ENCODE results near the gene PTPRD. TPM values are rescaled to one million over a fixed set of nuclear protein-coding genes. Genes with fewer than 3 reads are reported as not detected.

PTPRD gene
- total and polyA plus RNA-seq, 2 of the 4 experiments (the other 2 are of a cell fraction) = 0.07 to 0.18 TPM

- Histone ChIP-seq H3K4me3 (ENCODE audit: insufficient read depth, low read depth, low read length) (no peak overlapping the region), H3K27me3 (ENCODE audit: control insufficient read depth, insufficient read depth, low read length) (no peaks in the 10 kb centered on the region), H3K14ac (replicated peaks; ENCODE audit: low read depth, low read length) (no peak overlapping the region), H2BK20ac (ENCODE audit: low read depth, low read length) (no peak overlapping the region), H3K27ac (ENCODE audit: insufficient read depth, low read length) (no peak overlapping the region), H3K4me1 (ENCODE audit: control insufficient read depth, insufficient read depth, low read length) (no peaks in the 10 kb centered on the region), H2AFZ (replicated peaks; ENCODE audit: low read length, poor library complexity) (no peak overlapping the region), H4K8ac (ENCODE audit: low read depth in 2 of 2, low read length in 2 of 2) (no peak overlapping the region), H4K20me1 (ENCODE audit: insufficient read depth, low read length) (no peaks in the 10 kb centered on the region), H3K56ac (ENCODE audit: extremely low read depth, insufficient read depth, low read length) (no peak overlapping the region), H2BK120ac (ENCODE audit: low read depth, low read length) (no peak overlapping the region), H3K23ac (ENCODE audit: low read depth, low read length) (no peak overlapping the region), H4K5ac (ENCODE audit: low read depth, low read length) (no peak overlapping the region), H3K9ac (ENCODE audit: low read depth, low read length) (no peak overlapping the region), H2AK9ac (replicated peaks; ENCODE audit: low read depth, low read length, poor library complexity) (no peak overlapping the region), H3K36me3 (ENCODE audit: control insufficient read depth, insufficient read depth, low read length) (no peaks in the 10 kb centered on the region), H3K4ac (ENCODE audit: low read depth, low read length) (no peak overlapping the region), H3K18ac (ENCODE audit: low read depth, low read length) (no peak overlapping the region), H2BK15ac (ENCODE audit: low read depth, low read length) (no peak overlapping the region), H3K9me1 (ENCODE audit: insufficient read depth, low read length) (no peaks in the 10 kb centered on the region), H2BK5ac (ENCODE audit: low read depth, low read length, poor library complexity, severe bottlenecking) (no peak overlapping the region), H3K4me2 (ENCODE audit: low read depth, low read length) (no peak overlapping the region), H3K79me1 (ENCODE audit: low read depth in 1 of 2, low read length in 2 of 2) (no peaks in the 10 kb centered on the region), H2AK5ac (ENCODE audit: low read depth, low read length) (no peak overlapping the region), H4K91ac (ENCODE audit: insufficient read depth, low read depth, low read length) (no peak overlapping the region), H3K9me3 (ENCODE audit: control insufficient read depth, insufficient read depth, low read length) (no peaks in the 10 kb centered on the region)
- POLR2A ChIA-PET (ENCODE audit: unreplicated experiment) = no interaction called here
- CTCF ChIA-PET = no interaction called here
- TF ChIP-seq MAFK (IDR thresholded peaks at IDR 0.05; ENCODE audit: low read depth, low read length) (peak; percentile 96), RFX5 (IDR thresholded peaks at IDR 0.05; ENCODE audit: low read depth, low read length) (no peak)
- in situ Hi-C loops (cut with MboI; ENCODE audit: low sequenced_read_pairs) (no loop called here), dilution Hi-C loops (cut with HindIII; ENCODE audit: low sequenced_read_pairs, unreplicated experiment) (no loop called here), intact Hi-C loops (cut with micrococcal nuclease) (no loop called here)
- BruUV-seq (replicated peaks) = no TSS peak
- no CpG with 5 or more reads among the region's 3 CpGs for WGBS, 2 experiments (ENCODE audit: extremely low coverage in 2 of 2, insufficient read length in 1 of 2)
- no peak for ATAC-seq (ENCODE audit: low read depth)
- DNase-seq = no peak
These were observed 165.8 kb downstream of the PTPRD start for GRCh38 chr9:10447036-10447435.
